Common myeloid progenitor, CD34-positive (primary cell): ENCODE measurements around the gene LPP.
"Not testable (repeated sequence)": the region's sequence is repeated elsewhere in the genome, so short reads cannot be mapped to it uniquely, and the experiment has no call there.

ENCODE experiments used
- CTCF ChIA-PET: fragments of 350-600 bp; sonication (Branson Sonifier 250); formaldehyde crosslinking; loops from one replicate; lab custom pipeline; 2021; ENCODE audit warnings: antibody characterized with exemption; lab: Charles Lee
- POLR2A ChIA-PET: fragments of 350-600 bp; sonication (Branson Sonifier 250); formaldehyde crosslinking; loops from one replicate; lab custom pipeline; 2021; ENCODE audit warnings: antibody characterized with exemption; lab: Charles Lee
- DNase-seq, 3 donors: peaks; one replicate each; pipeline versions ENCODE4 v3.0.0 to v3.0.0-alpha.2; 2013
- H3K27ac ChIP-seq, 2 experiments: 1 replicate in 1 of 2; 2 replicates in 1 of 2; pipeline ENCODE4 v1.7.0; 2013; ENCODE audit warnings: inconsistent platforms in 2 of 2, low read length in 2 of 2, mild to moderate bottlenecking in 2 of 2, low read depth in 1 of 2, moderate library complexity in 1 of 2; ENCODE audit not compliant: severe bottlenecking in 2 of 2, insufficient read depth in 1 of 2, poor library complexity in 1 of 2
- H3K27me3 ChIP-seq, 5 experiments: replicated peaks in 2 of 5; 1 replicate in 3 of 5; 2 replicates in 2 of 5; pipeline versions ENCODE4 v1.6.1 to v1.7.0; 2013; ENCODE audit warnings: low read length in 4 of 5, mild to moderate bottlenecking in 2 of 5, moderate library complexity in 2 of 5, inconsistent platforms in 1 of 5; ENCODE audit not compliant: insufficient read depth in 5 of 5, control insufficient read depth in 4 of 5
- H3K36me3 ChIP-seq, 4 experiments: 1 replicate in 2 of 4; 2 replicates in 2 of 4; pipeline versions ENCODE4 v1.6.1 to v1.7.0; 2013; ENCODE audit warnings: low read length in 3 of 4, control low read depth in 1 of 4, mild to moderate bottlenecking in 1 of 4; ENCODE audit not compliant: control insufficient read depth in 4 of 4, insufficient read depth in 4 of 4
- H3K4me1 ChIP-seq, 4 experiments: 1 replicate in 3 of 4; 2 replicates in 1 of 4; pipeline versions ENCODE4 v1.6.1 to v1.7.1; 2013; ENCODE audit warnings: low read length in 3 of 4, mild to moderate bottlenecking in 3 of 4, control low read depth in 1 of 4, inconsistent platforms in 1 of 4, moderate library complexity in 1 of 4; ENCODE audit not compliant: control insufficient read depth in 4 of 4, insufficient read depth in 4 of 4; ENCODE audit errors: control extremely low read depth in 1 of 4
- H3K4me3 ChIP-seq, 7 experiments: 1 replicate in 4 of 7; 2 replicates in 3 of 7; pipeline versions ENCODE4 v1.5.1 to v1.7.0; 2013; ENCODE audit warnings: mild to moderate bottlenecking in 7 of 7, low read length in 6 of 7, moderate library complexity in 6 of 7, inconsistent platforms in 2 of 7, low read depth in 2 of 7, control low read depth in 1 of 7; ENCODE audit not compliant: insufficient read depth in 4 of 7, control insufficient read depth in 1 of 7; ENCODE audit errors: extremely low read depth in 1 of 7
- H3K9me3 ChIP-seq, 5 experiments: 1 replicate in 4 of 5; 2 replicates in 1 of 5; pipeline versions ENCODE4 v1.6.1 to v1.7.1; 2013; ENCODE audit warnings: low read length in 4 of 5, mild to moderate bottlenecking in 2 of 5, inconsistent platforms in 1 of 5, low read depth in 1 of 5, moderate library complexity in 1 of 5; ENCODE audit not compliant: control insufficient read depth in 4 of 5, insufficient read depth in 2 of 5; ENCODE audit errors: control extremely low read depth in 1 of 5
- WGBS: methylation state at CpG from one replicate; pipeline ENCODE4 v1.1.5; 2013; ENCODE audit not compliant: insufficient coverage; 5-methylcytosine and 5-hydroxymethylcytosine counted together

Gene LPP

DNA sequence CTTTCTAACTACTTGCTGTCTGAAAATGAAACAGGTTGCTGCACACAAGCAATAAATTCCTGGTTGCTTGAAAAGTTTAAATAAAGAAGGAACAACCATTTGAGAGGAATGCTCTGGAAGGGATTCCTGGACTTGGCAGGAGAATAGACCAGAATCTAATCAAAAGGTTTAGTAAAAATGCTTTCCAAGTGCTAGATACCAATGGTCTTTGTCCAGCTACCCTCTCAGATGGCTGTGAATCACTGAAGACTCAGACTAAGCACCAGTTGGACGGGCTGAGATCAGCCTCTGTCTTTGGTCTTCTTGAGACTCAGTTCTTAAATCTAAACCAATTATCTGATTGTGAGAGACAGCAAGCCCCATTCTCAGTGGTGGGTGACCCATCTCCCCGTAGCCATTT is 27.7 kb upstream of the LPP start:
- Histone ChIP-seq H3K36me3 (no peaks in the 10 kb centered on the region), H3K4me3 (no peak overlapping the region), H3K9me3 (no peaks in the 10 kb centered on the region), H3K27me3 (no peaks in the 10 kb centered on the region), H3K27ac (no peak overlapping the region), H3K4me1 (peaks cover 6 to 23% (median 13%) of the 10 kb centered on the region in 4 experiments)
- ChIA-PET POLR2A (no interaction called here), CTCF (interaction anchor here (1.1 kb wide), 1 partner anchor 137 kb away, joined by 3 read pairs; no protein-coding TSS in a partner anchor)
- 95% methylated on average over 2 of the region's 2 CpGs for WGBS
- DNase-seq: no peak

DNA sequence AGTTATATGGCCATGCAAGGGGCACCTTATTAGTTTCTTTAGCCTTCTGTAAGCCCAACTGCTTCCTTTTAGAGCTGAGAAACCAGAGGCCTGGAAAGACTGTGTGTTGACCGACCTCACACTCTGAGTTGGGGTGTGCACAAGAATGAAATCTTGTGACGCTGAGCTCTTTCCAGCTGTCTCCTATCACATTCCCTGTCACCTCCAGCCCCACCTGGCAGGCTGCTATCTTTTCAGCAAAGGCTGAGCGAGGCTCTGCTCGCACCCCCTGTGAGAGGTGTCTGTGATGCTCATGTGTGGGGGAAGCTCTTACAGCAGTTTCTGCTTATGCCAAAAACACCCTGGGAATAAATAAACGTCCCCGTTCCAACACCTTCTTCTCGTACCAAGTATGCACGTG is 27.0 kb upstream of the LPP start:
- H3K4me3 ChIP-seq: no peak overlapping the region
- H3K36me3 ChIP-seq: no peaks in the 10 kb centered on the region
- CTCF ChIA-PET: no interaction called here
- no peaks in the 10 kb centered on the region for H3K9me3 ChIP-seq
- H3K27me3 ChIP-seq: no peaks in the 10 kb centered on the region
- no peak for DNase-seq
- H3K27ac ChIP-seq: no peak overlapping the region
- WGBS: 91% methylated on average over 4 of the region's 8 CpGs
- POLR2A ChIA-PET: no interaction called here
- peaks cover 6 to 20% (median 13%) of the 10 kb centered on the region in 4 experiments for H3K4me1 ChIP-seq

DNA sequence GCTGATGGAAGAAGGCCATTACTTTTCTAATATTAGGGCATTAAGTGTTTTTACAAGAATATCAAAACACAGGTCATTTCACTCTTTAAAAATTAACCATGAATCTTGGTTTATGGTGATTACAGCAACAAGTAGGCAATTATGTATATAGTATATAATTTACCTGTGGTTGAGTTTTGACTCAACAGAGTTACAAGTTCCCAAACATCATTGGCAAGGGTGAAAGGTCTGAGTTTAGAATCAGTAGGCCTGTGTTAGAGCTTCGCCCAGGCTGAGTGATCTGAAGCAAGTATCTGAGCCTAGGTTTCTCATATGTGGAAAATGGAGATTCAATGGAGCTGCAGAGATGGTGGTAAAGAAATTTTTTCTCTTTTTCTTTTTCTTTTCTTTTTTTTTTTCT is 25.1 kb upstream of the LPP start:
- CTCF ChIA-PET: no interaction called here
- H3K4me1 ChIP-seq: peaks cover 0 to 1% (median under 1%) of the 10 kb centered on the region in 4 experiments
- no peaks in the 10 kb centered on the region for H3K36me3 ChIP-seq
- no peak overlapping the region for H3K27ac ChIP-seq
- H3K9me3 ChIP-seq: no peaks in the 10 kb centered on the region
- DNase-seq: no peak
- POLR2A ChIA-PET: no interaction called here
- no peak overlapping the region for H3K4me3 ChIP-seq
- H3K27me3 ChIP-seq: no peaks in the 10 kb centered on the region
- no CpG with 5 or more reads among the region's 1 CpG for WGBS

DNA sequence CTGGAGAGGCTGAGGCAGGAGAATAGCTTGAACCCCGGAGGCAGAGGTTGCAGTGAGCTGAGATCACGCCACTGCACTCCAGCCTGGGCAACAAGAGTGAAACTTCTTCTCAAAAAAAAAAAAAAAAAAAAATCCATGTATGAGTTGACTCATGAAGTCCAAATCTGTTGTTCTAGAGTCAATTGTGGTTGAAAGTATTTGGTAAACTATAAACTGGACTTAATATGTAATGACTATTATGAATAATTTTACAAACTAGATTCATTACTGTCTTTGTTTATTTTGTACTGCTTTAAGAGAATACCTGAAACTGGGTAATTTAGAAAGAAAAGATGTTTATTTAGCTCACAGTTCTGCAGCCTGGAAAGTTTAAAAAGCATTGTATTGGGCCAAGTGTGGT is 22.9 kb upstream of the LPP start:
- H3K9me3 ChIP-seq, H3K36me3 ChIP-seq, H3K4me3 ChIP-seq, DNase-seq, POLR2A ChIA-PET, H3K4me1 ChIP-seq, H3K27me3 ChIP-seq, H3K27ac ChIP-seq: not testable (repeated sequence)
- CTCF ChIA-PET: interaction anchor here (1.4 kb wide), 1 partner anchor 391 kb away, joined by 4 read pairs; no protein-coding TSS in a partner anchor
- no CpG with 5 or more reads among the region's 2 CpGs for WGBS

DNA sequence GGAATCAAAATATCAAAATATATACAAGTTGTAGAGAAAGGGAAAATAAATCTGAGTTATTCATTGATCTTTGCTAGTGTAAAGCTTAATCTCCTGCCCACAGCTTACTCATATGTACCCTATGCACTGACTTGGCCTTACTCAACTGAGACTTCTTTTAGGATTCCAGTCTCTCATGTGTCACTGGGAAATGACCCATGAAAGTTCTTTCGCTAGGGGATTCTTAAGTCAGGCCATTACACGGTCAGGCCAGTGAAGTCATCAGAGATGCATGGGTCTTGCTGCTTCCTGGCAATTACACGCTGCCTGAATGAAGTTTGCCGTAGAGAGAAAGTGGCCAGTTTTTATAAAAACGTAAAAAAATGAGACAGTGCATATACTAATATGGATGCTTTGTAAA is 20.7 kb upstream of the LPP start:
- no peak for DNase-seq
- CTCF ChIA-PET: no interaction called here
- H3K9me3 ChIP-seq: peaks cover 0 to 2% (median 0%) of the 10 kb centered on the region in 5 experiments
- peaks cover 0 to 4% (median under 1%) of the 10 kb centered on the region in 4 experiments for H3K4me1 ChIP-seq
- 100% methylated on average over 5 of the region's 5 CpGs for WGBS
- H3K36me3 ChIP-seq: no peaks in the 10 kb centered on the region
- H3K27me3 ChIP-seq: no peaks in the 10 kb centered on the region
- no peak overlapping the region for H3K27ac ChIP-seq
- no peak overlapping the region for H3K4me3 ChIP-seq
- POLR2A ChIA-PET: no interaction called here

DNA sequence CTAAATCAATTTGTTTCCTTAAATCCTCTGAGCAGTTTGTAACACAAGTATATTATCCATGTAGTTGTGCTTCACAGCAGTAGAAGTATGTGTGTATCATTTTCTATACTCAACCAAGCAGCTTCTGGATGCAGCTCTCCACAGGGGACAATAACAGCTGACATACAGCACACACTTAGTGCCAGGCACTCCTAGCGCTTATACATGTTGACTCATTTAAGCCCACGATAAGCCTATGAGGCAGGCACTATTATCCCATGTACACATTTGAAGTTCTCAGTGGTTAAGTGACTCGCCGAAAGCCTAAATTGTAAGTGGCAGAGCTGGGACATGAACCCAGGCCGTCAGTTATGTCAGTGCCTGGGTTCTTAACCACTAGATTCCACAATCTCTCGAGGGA is 20.3 kb upstream of the LPP start:
- WGBS: 96% methylated on average over 6 of the region's 6 CpGs
- no peaks in the 10 kb centered on the region for H3K27me3 ChIP-seq
- no peaks in the 10 kb centered on the region for H3K36me3 ChIP-seq
- no peak overlapping the region for H3K27ac ChIP-seq
- CTCF ChIA-PET: no interaction called here
- POLR2A ChIA-PET: no interaction called here
- H3K4me3 ChIP-seq: no peak overlapping the region
- DNase-seq: no peak
- peaks cover 0 to 4% (median under 1%) of the 10 kb centered on the region in 4 experiments for H3K4me1 ChIP-seq
- H3K9me3 ChIP-seq: peaks cover 0 to 2% (median 0%) of the 10 kb centered on the region in 5 experiments

DNA sequence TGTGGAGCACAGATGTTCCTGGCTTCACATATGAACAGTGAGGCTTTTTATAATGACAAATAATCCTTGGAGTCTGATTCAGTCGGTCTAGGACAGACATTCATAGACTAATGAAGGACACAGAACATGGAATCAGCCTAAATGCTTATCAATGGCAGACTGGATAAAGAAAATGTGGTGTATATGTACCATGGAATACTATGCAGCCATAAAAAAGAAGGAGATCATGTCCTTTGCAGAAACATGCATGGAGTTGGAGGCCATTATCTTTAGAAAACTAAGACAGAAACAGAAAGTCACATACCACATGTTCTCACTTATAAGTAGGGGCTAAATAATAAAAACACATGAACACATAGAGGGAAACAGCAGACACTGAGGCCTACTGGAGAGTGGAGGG is 19.9 kb upstream of the LPP start:
- H3K36me3 ChIP-seq: no peaks in the 10 kb centered on the region
- ChIA-PET CTCF (no interaction called here), POLR2A (no interaction called here)
- H3K27ac ChIP-seq: no peak overlapping the region
- no peak overlapping the region for H3K4me3 ChIP-seq
- no peaks in the 10 kb centered on the region for H3K27me3 ChIP-seq
- no peak for DNase-seq
- no CpG with 5 or more reads among the region's 1 CpG for WGBS
- H3K4me1 ChIP-seq: peaks cover 0 to 4% (median under 1%) of the 10 kb centered on the region in 4 experiments
- H3K9me3 ChIP-seq: peaks cover 0 to 2% (median 0%) of the 10 kb centered on the region in 5 experiments
